CD4-positive, CD25-positive, alpha-beta regulatory T cell (primary cell): ENCODE results near the gene RTL10. TPM values are rescaled to one million over a fixed set of nuclear protein-coding genes. Genes with fewer than 3 reads are reported as not detected.

ENCODE experiments used
- ATAC-seq, 2 donors: fragments of 150-1000 bp; cut with Tn5 transposase; one replicate each; pipeline ENCODE4 v1.10.0; 2021; ENCODE audit warnings: low read depth in 2 of 2, moderate number of reproducible peaks in 2 of 2, moderate library complexity in 1 of 2
- DNase-seq, 3 donors: peaks; one replicate each; pipeline versions ENCODE4 v3.0.0 to v3.0.0-alpha.2; 2012 to 2022; ENCODE audit warnings: mixed read lengths in 1 of 3
- H3K27ac ChIP-seq: one replicate; pipeline ENCODE4 v1.7.0; 2013; ENCODE audit warnings: mild to moderate bottlenecking, low read length; ENCODE audit not compliant: insufficient read depth, poor library complexity, severe bottlenecking
- H3K27me3 ChIP-seq: one replicate; pipeline ENCODE4 v1.7.0; 2013; ENCODE audit warnings: low read length; ENCODE audit not compliant: control insufficient read depth, insufficient read depth
- H3K36me3 ChIP-seq: one replicate; pipeline ENCODE4 v1.7.0; 2013; ENCODE audit warnings: mild to moderate bottlenecking, low read length, moderate library complexity; ENCODE audit not compliant: control insufficient read depth, insufficient read depth
- H3K4me1 ChIP-seq: 2 replicates; pipeline ENCODE4 v1.7.0; 2013; ENCODE audit warnings: mild to moderate bottlenecking, low read length; ENCODE audit not compliant: insufficient read depth, control insufficient read depth, poor library complexity, severe bottlenecking
- H3K4me3 ChIP-seq: one replicate; pipeline ENCODE4 v1.7.0; 2013; ENCODE audit warnings: low read depth, mild to moderate bottlenecking, low read length, moderate library complexity
- H3K9me3 ChIP-seq, 2 experiments: 1 replicate in 1 of 2; 2 replicates in 1 of 2; pipeline ENCODE4 v1.7.0; 2013; ENCODE audit warnings: low read length in 2 of 2, mild to moderate bottlenecking in 1 of 2, moderate library complexity in 1 of 2; ENCODE audit not compliant: control insufficient read depth in 2 of 2
- H3K27ac Mint-ChIP-seq, 3 donors: one replicate each; pipeline ENCODE4 v1.8.0; 2020 to 2022; ENCODE audit warnings: mild to moderate bottlenecking in 3 of 3, mixed read lengths in 3 of 3, moderate library complexity in 2 of 3
- H3K27me3 Mint-ChIP-seq: one replicate; pipeline ENCODE4 v1.8.0; 2022; ENCODE audit warnings: mild to moderate bottlenecking, mixed read lengths
- H3K36me3 Mint-ChIP-seq: one replicate; pipeline ENCODE4 v1.8.0; 2020; ENCODE audit warnings: mixed read lengths
- H3K4me1 Mint-ChIP-seq, 4 donors: one replicate each; pipeline ENCODE4 v1.8.0; 2020 to 2022; ENCODE audit warnings: mixed read lengths in 4 of 4, mild to moderate bottlenecking in 1 of 4
- H3K4me3 Mint-ChIP-seq, 4 donors: one replicate each; pipeline ENCODE4 v1.8.0; 2020 to 2022; ENCODE audit warnings: mild to moderate bottlenecking in 4 of 4, mixed read lengths in 4 of 4, moderate library complexity in 3 of 4
- H3K9me3 Mint-ChIP-seq, 7 donors: one replicate each; pipeline ENCODE4 v1.8.0; 2020 to 2022; ENCODE audit warnings: mixed read lengths in 7 of 7, mild to moderate bottlenecking in 3 of 7, moderate library complexity in 2 of 7
- polyA plus RNA-seq, 4 donors: library from polyadenylated mRNA; unstranded; fragments of 300-500 nt; fragmentation: Illumina TruSeq; gene quantifications; one replicate each; pipeline ENCODE4 v1.2.3, GENCODE V29; 2021
- total RNA-seq: library from RNA; stranded (reverse); gene quantifications from one replicate; pipeline ENCODE4 v1.2.3, GENCODE V29; 2022

The RTL10 gene, protein sequence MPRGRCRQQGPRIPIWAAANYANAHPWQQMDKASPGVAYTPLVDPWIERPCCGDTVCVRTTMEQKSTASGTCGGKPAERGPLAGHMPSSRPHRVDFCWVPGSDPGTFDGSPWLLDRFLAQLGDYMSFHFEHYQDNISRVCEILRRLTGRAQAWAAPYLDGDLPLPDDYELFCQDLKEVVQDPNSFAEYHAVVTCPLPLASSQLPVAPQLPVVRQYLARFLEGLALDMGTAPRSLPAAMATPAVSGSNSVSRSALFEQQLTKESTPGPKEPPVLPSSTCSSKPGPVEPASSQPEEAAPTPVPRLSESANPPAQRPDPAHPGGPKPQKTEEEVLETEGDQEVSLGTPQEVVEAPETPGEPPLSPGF
- total RNA-seq (18.8 TPM), polyA plus RNA-seq (10 to 100 TPM in 2 of 4 donors, 1 to 10 TPM in 2; 7.5 to 12.6 (median 10.9) TPM)

DNA sequence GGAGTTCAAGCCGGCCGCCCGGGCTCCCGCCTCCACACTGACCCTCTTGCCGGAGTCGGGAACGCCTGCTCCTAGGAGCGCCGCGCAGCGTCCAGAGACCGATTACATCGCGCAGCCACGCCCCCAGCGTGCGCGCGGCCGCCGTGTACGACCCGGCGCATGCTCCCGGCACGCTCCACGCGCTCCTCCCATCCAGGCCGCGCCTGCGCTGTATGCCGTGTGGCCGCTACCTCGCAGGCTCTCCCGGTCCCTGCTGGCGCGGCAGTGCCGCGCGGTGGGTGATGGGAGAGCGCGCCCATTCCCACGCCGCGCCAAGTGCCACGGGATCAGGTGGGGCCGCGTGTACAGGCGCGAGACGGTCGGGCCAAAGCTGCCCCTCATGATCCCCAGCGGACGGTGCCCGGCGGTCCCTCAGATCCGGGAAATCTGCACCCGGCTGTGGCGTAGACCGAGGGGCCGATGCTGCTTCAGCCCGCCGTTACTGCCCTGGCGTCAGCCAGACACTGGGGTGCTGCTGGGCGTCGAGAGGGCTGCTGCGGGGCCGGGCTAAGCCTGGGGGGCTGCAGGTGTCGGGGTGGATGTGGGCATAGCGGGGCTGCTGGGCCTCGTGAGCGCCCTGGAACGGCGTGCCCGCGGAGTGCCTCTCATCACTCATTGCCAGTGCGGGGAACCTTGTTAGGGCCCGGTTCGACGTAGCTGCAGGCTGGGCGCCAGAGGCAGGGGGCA lies at the start of gene RTL10, which contains the start of gene GNB1L:
Gene RTL10 (minus strand): TSS at position 97 of the 726 bp plus-strand sequence. CDS start 2,613 bp downstream, outside the sequence.
Gene GNB1L (minus strand): TSS at position 97 of the 726 bp plus-strand sequence. CDS start 33,519 bp downstream, outside the sequence.
- peaks cover 45% of the 10 kb centered on the region for H3K4me1 ChIP-seq
- Mint-ChIP-seq H3K27me3 (no peaks in the 10 kb centered on the region), H3K4me1 (peaks cover 15 to 68% (median 46%) of the 10 kb centered on the region in 4 donors), H3K27ac (peak within 1 kb of the TSS; percentile 91 to 97 (median 95)), H3K36me3 (peaks cover 4% of the 10 kb centered on the region), H3K9me3 (peaks cover 0 to 1% (median 0%) of the 10 kb centered on the region in 7 donors), H3K4me3 (peak within 1 kb of the TSS; percentile 93 to 99 (median 97))
- peak within 1 kb of the TSS; percentile 74 for H3K4me3 ChIP-seq
- ATAC-seq (peak; percentile 91 to 92), DNase-seq (peak; percentile 94 to 97 (median 94))
- H3K27ac ChIP-seq = peak within 1 kb of the TSS; percentile 86
- no peaks in the 10 kb centered on the region for H3K27me3 ChIP-seq
- H3K9me3 ChIP-seq = no peaks in the 10 kb centered on the region
- H3K36me3 ChIP-seq = peaks cover 14% of the 10 kb centered on the region

- Mint-ChIP-seq H3K36me3 (peaks cover 9% of the 10 kb centered on the region), H3K27ac (peak overlapping the region in 1 of 3 donors; percentile 46), H3K27me3 (no peaks in the 10 kb centered on the region), H3K4me3 (no peak overlapping the region), H3K9me3 (no peaks in the 10 kb centered on the region), H3K4me1 (peaks cover 0 to 5% (median 2%) of the 10 kb centered on the region in 4 donors)
- no peaks in the 10 kb centered on the region for H3K9me3 ChIP-seq
- no peaks in the 10 kb centered on the region for H3K27me3 ChIP-seq
- DNase-seq = no peak
- H3K4me1 ChIP-seq = no peaks in the 10 kb centered on the region
- peaks cover 3% of the 10 kb centered on the region for H3K36me3 ChIP-seq
- no peak for ATAC-seq
- no peak overlapping the region for H3K4me3 ChIP-seq
- no peak overlapping the region for H3K27ac ChIP-seq
These were observed 49.6 kb upstream of the RTL10 start for GRCh38 chr22:19904174-19904856.

DNA sequence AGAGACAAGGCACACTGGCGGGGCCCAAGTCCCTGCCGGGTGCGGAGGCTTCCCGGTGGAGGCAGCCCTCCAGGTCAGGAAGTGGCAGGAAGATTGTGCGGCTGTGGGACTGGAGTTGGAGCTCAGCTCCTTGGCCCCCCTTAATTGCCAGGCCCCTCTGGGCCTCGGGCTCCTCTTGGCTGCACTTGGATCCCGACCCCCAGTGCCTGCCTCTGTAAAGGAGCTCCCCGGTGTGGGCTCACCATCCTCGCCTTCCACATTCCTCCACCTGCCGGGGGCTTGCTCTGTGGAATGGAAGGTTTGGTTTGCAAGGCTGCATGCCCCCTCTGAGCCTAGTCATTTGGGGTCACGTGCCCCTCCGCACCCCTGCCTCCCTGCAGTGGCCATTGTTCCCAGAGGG lies 48.8 kb upstream of the RTL10 start:
- Histone ChIP-seq H3K36me3 (peaks cover 3% of the 10 kb centered on the region), H3K27ac (no peak overlapping the region), H3K4me3 (no peak overlapping the region), H3K27me3 (no peaks in the 10 kb centered on the region), H3K9me3 (no peaks in the 10 kb centered on the region), H3K4me1 (no peaks in the 10 kb centered on the region)
- ATAC-seq = no peak
- Mint-ChIP-seq H3K27me3 (no peaks in the 10 kb centered on the region), H3K9me3 (no peaks in the 10 kb centered on the region), H3K4me1 (peaks cover 0 to 4% (median 2%) of the 10 kb centered on the region in 4 donors), H3K27ac (no peak overlapping the region), H3K4me3 (no peak overlapping the region), H3K36me3 (peaks cover 9% of the 10 kb centered on the region)
- no peak for DNase-seq

GRCh38 chr22:19903031-19903430 lies 48.4 kb upstream of the RTL10 start:
- Mint-ChIP-seq H3K4me3 (no peak overlapping the region), H3K27ac (no peak overlapping the region), H3K36me3 (peaks cover 9% of the 10 kb centered on the region), H3K4me1 (peaks cover 0 to 4% (median under 1%) of the 10 kb centered on the region in 4 donors), H3K9me3 (no peaks in the 10 kb centered on the region), H3K27me3 (no peaks in the 10 kb centered on the region)
- no peak overlapping the region for H3K4me3 ChIP-seq
- H3K9me3 ChIP-seq = no peaks in the 10 kb centered on the region
- H3K36me3 ChIP-seq = peaks cover under 1% of the 10 kb centered on the region
- ATAC-seq = no peak
- DNase-seq = no peak
- H3K27ac ChIP-seq = no peak overlapping the region
- H3K27me3 ChIP-seq = no peaks in the 10 kb centered on the region
- H3K4me1 ChIP-seq = no peaks in the 10 kb centered on the region

- H3K27ac Mint-ChIP-seq = no peak overlapping the region
- no peaks in the 10 kb centered on the region for H3K9me3 Mint-ChIP-seq
These were observed 47.6 kb upstream of the RTL10 start for GRCh38 chr22:19902245-19902715.

DNA sequence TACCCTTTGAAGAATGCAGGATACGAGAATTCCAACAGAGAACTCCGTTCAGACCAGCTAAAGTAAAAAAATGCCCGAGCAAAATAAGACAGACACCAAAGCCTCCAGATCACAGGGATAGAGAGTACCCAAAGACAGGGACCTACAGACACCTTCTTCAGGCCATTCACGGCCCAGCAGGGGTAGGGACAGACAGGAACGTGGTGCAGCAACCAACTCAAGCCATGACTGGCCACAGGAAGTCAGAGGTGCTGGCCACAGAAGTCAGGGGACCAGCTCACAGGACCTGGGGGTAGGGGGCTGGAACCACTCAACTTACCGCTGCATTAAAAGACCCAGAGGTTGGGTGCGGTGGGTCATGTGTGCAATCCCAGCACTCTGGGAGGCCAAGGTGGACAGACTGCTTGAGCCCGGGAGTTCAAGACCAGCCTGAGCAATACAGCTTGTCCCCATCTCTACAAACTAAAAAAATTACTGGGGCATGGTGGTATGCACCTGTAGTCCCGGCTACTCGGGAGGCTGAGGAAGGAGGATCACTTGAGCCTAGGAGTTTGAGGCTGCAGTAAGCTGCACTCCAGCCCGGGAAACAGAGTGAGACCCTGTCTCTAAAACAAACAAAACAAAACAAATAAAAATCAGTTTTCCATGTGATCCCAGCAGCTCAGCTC lies 47.0 kb upstream of the RTL10 start:
- H3K4me3 ChIP-seq = no peak overlapping the region
- no peak for DNase-seq
- Mint-ChIP-seq H3K9me3 (no peaks in the 10 kb centered on the region), H3K4me3 (no peak overlapping the region), H3K36me3 (peaks cover 9% of the 10 kb centered on the region), H3K27ac (no peak overlapping the region), H3K4me1 (peaks cover 0 to 9% (median 6%) of the 10 kb centered on the region in 4 donors), H3K27me3 (no peaks in the 10 kb centered on the region)
- no peak for ATAC-seq
- no peaks in the 10 kb centered on the region for H3K27me3 ChIP-seq
- H3K27ac ChIP-seq = no peak overlapping the region
- H3K36me3 ChIP-seq = peaks cover 2% of the 10 kb centered on the region
- H3K4me1 ChIP-seq = peaks cover 5% of the 10 kb centered on the region
- no peaks in the 10 kb centered on the region for H3K9me3 ChIP-seq

More at GRCh38 chr22:19902245-19902715, 47.6 kb upstream of the RTL10 start:
- peaks cover 9% of the 10 kb centered on the region for H3K36me3 Mint-ChIP-seq
- Histone ChIP-seq H3K27me3 (no peaks in the 10 kb centered on the region), H3K9me3 (no peaks in the 10 kb centered on the region), H3K4me1 (no peaks in the 10 kb centered on the region), H3K4me3 (no peak overlapping the region), H3K36me3 (peaks cover 2% of the 10 kb centered on the region), H3K27ac (no peak overlapping the region)
- DNase-seq (no peak), ATAC-seq (no peak)
- no peak overlapping the region for H3K4me3 Mint-ChIP-seq
- H3K27me3 Mint-ChIP-seq = no peaks in the 10 kb centered on the region
- peaks cover 0 to 4% (median 3%) of the 10 kb centered on the region in 4 donors for H3K4me1 Mint-ChIP-seq
